HCT116 (cell line): ENCODE measurements around the gene FBH1. TPM values are rescaled to one million over a fixed set of nuclear protein-coding genes. Genes with fewer than 3 reads are reported as not detected.
A peak's percentile ranks its signal among the peaks of the same experiment; 100 is the strongest.

ENCODE experiments used
- ATAC-seq: fragments of 200-7000 bp; cut with Tn5 transposase; 2 replicates; pipeline ENCODE4 v1.9.1; 2020; ENCODE audit warnings: mild to moderate bottlenecking, moderate library complexity
- BruUV-seq: library from RNA; stranded (reverse); fragments of 400-500 nt; replicated peaks from 2 replicates; lab custom pipeline; 2021; lab: Mats Ljungman, UMichigan
- CTCF ChIA-PET: fragments of 300-600 bp; sonication (Branson Sonifier 250); formaldehyde crosslinking; loops from one replicate; lab custom pipeline; 2021; ENCODE audit warnings: antibody characterized with exemption; lab: Charles Lee
- POLR2A ChIA-PET: fragments of 300-600, 350-600 bp; sonication (Branson Sonifier 250); formaldehyde crosslinking; loops from one replicate; lab custom pipeline; 2021; ENCODE audit warnings: antibody characterized with exemption; lab: Charles Lee
- RAD21 ChIA-PET, 2 experiments: fragments of 300-600 bp; sonication (Branson Sonifier 250); formaldehyde crosslinking; loops; one replicate each; lab custom pipeline; 2023; ENCODE audit warnings: low total read pairs in 2 of 2; ENCODE audit not compliant: uncharacterized antibody in 2 of 2, unreplicated experiment in 2 of 2, low non-redundant PET in 1 of 2; lab: Charles Lee
- DNase-seq: peaks from one replicate; pipeline ENCODE4 v3.0.0-alpha.2; 2010; ENCODE audit warnings: low read depth, low spot score
- H2AFZ ChIP-seq: fragments of 200-600 bp; shearing (Covaris generic), sonication (generic); 2 replicates; pipeline ENCODE4 v1.6.1; 2017; ENCODE audit warnings: low read depth, mixed run types, mixed read lengths, antibody characterized with exemption, low read length; ENCODE audit not compliant: poor library complexity, severe bottlenecking
- H3K27ac ChIP-seq: 2 replicates; pipeline ENCODE4 v1.5.1; 2012; ENCODE audit warnings: low read depth, low read length
- H3K27me3 ChIP-seq: fragments of 200-600 bp; sonication (generic); 2 replicates; pipeline ENCODE4 v1.6.1; 2016; ENCODE audit warnings: mixed run types, low read length, mixed read lengths; ENCODE audit not compliant: insufficient read depth
- H3K36me3 ChIP-seq, 2 experiments: fragments of 200-500 bp in 1 of 2; fragments of 200-600 bp in 1 of 2; sonication (Bioruptor generic) in 1 of 2; sonication (generic) in 1 of 2; 2 replicates each; pipeline versions ENCODE4 v1.5.1 to v1.6.1; 2014 to 2016; ENCODE audit warnings: low read length in 2 of 2, inconsistent platforms in 1 of 2, mixed read lengths in 1 of 2, mixed run types in 1 of 2; ENCODE audit not compliant: insufficient read depth in 2 of 2, control insufficient read depth in 1 of 2
- H3K4me1 ChIP-seq, 2 experiments: fragments of 200-600 bp in 1 of 2; sonication (generic) in 1 of 2; 2 replicates each; pipeline versions ENCODE4 v1.5.1 to v1.6.1; 2012 to 2017; ENCODE audit warnings: low read length in 2 of 2, inconsistent platforms in 1 of 2, mild to moderate bottlenecking in 1 of 2, mixed read lengths in 1 of 2, mixed run types in 1 of 2, moderate library complexity in 1 of 2; ENCODE audit not compliant: insufficient read depth in 2 of 2, control insufficient read depth in 1 of 2
- H3K4me2 ChIP-seq: fragments of 200-600 bp; sonication (generic); 2 replicates; pipeline ENCODE4 v1.6.1; 2017; ENCODE audit warnings: mixed run types, low read length, mixed read lengths
- H3K4me3 ChIP-seq, 2 experiments: fragments of 200-600 bp in 1 of 2; sonication (generic) in 1 of 2; replicated peaks in 1 of 2; 2 replicates each; pipeline ENCODE4 v1.5.1; 2011 to 2016; ENCODE audit warnings: low read length in 2 of 2, control low read depth in 1 of 2, low read depth in 1 of 2, mild to moderate bottlenecking in 1 of 2, mixed read lengths in 1 of 2, mixed run types in 1 of 2
- H3K79me2 ChIP-seq: fragments of 200-600 bp; sonication (generic); 2 replicates; pipeline ENCODE4 v1.6.1; 2017; ENCODE audit warnings: mild to moderate bottlenecking, mixed run types, low read length, moderate library complexity, mixed read lengths; ENCODE audit not compliant: insufficient read depth
- H3K9ac ChIP-seq: fragments of 200-600 bp; sonication (generic); 2 replicates; pipeline ENCODE4 v1.6.1; 2016; ENCODE audit warnings: low read length, mixed read lengths
- H3K9me2 ChIP-seq: fragments of 200-600 bp; sonication (generic), shearing (Covaris generic); 2 replicates; pipeline ENCODE4 v1.6.1; 2017; ENCODE audit warnings: mixed run types, mild to moderate bottlenecking, moderate library complexity; ENCODE audit not compliant: insufficient read depth
- H3K9me3 ChIP-seq, 2 experiments: fragments of 200-500 bp in 1 of 2; fragments of 200-600 bp in 1 of 2; sonication (Bioruptor generic) in 1 of 2; sonication (generic) in 1 of 2; 2 replicates each; pipeline ENCODE4 v1.6.1; 2014 to 2017; ENCODE audit warnings: low read length in 2 of 2, mixed read lengths in 2 of 2, inconsistent platforms in 1 of 2, low read depth in 1 of 2, mild to moderate bottlenecking in 1 of 2, mixed run types in 1 of 2, moderate library complexity in 1 of 2; ENCODE audit not compliant: control insufficient read depth in 1 of 2, insufficient read depth in 1 of 2
- H4K20me1 ChIP-seq: fragments of 200-600 bp; sonication (generic), shearing (Covaris generic); 2 replicates; pipeline ENCODE4 v1.6.1; 2017; ENCODE audit warnings: mixed run types, mild to moderate bottlenecking, moderate library complexity; ENCODE audit not compliant: insufficient read depth
- ATF3 ChIP-seq: IDR thresholded peaks from 2 replicates; pipeline ENCODE4 v1.6.1; 2012
- CBX3 ChIP-seq: IDR thresholded peaks from 2 replicates; pipeline ENCODE4 v1.6.1; 2012; ENCODE audit warnings: low read depth
- CEBPB ChIP-seq: IDR thresholded peaks from 2 replicates; pipeline ENCODE4 v1.6.1; 2012; ENCODE audit warnings: low read depth
- EGR1 ChIP-seq: IDR thresholded peaks from 2 replicates; pipeline ENCODE4 v1.6.1; 2012; ENCODE audit warnings: low read depth
- ELF1 ChIP-seq: IDR thresholded peaks from 2 replicates; pipeline ENCODE4 v1.6.1; 2012; ENCODE audit warnings: low read depth, borderline replicate concordance
- EZH2 ChIP-seq: fragments of 200-600 bp; sonication (generic); IDR thresholded peaks from 2 replicates; pipeline ENCODE4 v1.6.1; 2017; ENCODE audit warnings: antibody characterized with exemption, mixed run types
- EZH2phosphoT487 ChIP-seq: fragments of 200-600 bp; IDR thresholded peaks from 2 replicates; pipeline ENCODE4 v1.6.1; 2018; ENCODE audit warnings: antibody characterized with exemption, borderline replicate concordance
- FOSL1 ChIP-seq: IDR thresholded peaks from 2 replicates; pipeline ENCODE4 v1.6.1; 2012; ENCODE audit warnings: low read depth
- JUND ChIP-seq: IDR thresholded peaks from 2 replicates; pipeline ENCODE4 v1.6.1; 2012
- MAX ChIP-seq: IDR thresholded peaks from 2 replicates; pipeline ENCODE4 v1.6.1; 2012
- POLR2A ChIP-seq: IDR thresholded peaks from 2 replicates; pipeline ENCODE4 v1.7.0; 2011; ENCODE audit warnings: borderline replicate concordance; ENCODE audit not compliant: insufficient read depth, insufficient read length; ENCODE audit errors: extremely low read depth
- POLR2AphosphoS5 ChIP-seq: IDR thresholded peaks from 2 replicates; pipeline ENCODE4 v1.6.1; 2011; ENCODE audit warnings: mild to moderate bottlenecking, low read depth, low read length, moderate library complexity
- RAD21 ChIP-seq: IDR thresholded peaks from 2 replicates; pipeline ENCODE4 v1.6.1; 2012; ENCODE audit warnings: low read depth, mild to moderate bottlenecking
- REST ChIP-seq: IDR thresholded peaks from 2 replicates; pipeline ENCODE4 v1.6.1; 2012; ENCODE audit warnings: low read depth
- SIN3A ChIP-seq: IDR thresholded peaks from 2 replicates; pipeline ENCODE4 v1.6.1; 2012; ENCODE audit warnings: low read depth
- SP1 ChIP-seq: IDR thresholded peaks from 2 replicates; pipeline ENCODE4 v1.6.1; 2012; ENCODE audit warnings: low read depth
- SRF ChIP-seq: IDR thresholded peaks from 2 replicates; pipeline ENCODE4 v1.6.1; 2012; ENCODE audit warnings: low read depth
- TCF7L2 ChIP-seq: IDR thresholded peaks from 2 replicates; pipeline ENCODE4 v1.7.0; 2011; ENCODE audit warnings: borderline replicate concordance, inconsistent platforms; ENCODE audit not compliant: insufficient read depth, insufficient read length; ENCODE audit errors: extremely low read depth
- YY1 ChIP-seq: IDR thresholded peaks from 2 replicates; pipeline ENCODE4 v1.6.1; 2011; ENCODE audit warnings: low read length, low read depth, moderate library complexity, mild to moderate bottlenecking; ENCODE audit not compliant: insufficient replicate concordance; ENCODE audit errors: extremely low read depth
- ZBTB33 ChIP-seq: IDR thresholded peaks from 2 replicates; pipeline ENCODE4 v1.6.1; 2011; ENCODE audit warnings: mild to moderate bottlenecking, low read length, moderate library complexity; ENCODE audit not compliant: insufficient replicate concordance; ENCODE audit errors: extremely low read depth
- ZNF274 ChIP-seq: fragments of 200-500 bp; sonication (Bioruptor generic); IDR thresholded peaks from 2 replicates; pipeline ENCODE4 v1.6.1; 2014; ENCODE audit warnings: mild to moderate bottlenecking, low read depth, low read length, inconsistent platforms
- intact Hi-C: fragments of 100-400 bp; cut with micrococcal nuclease; formaldehyde crosslinking; loops from 2 replicates; pipeline ENCODE4 v1.10.0; 2022
- total RNA-seq: library from RNA; stranded (reverse); gene quantifications from one replicate; pipeline ENCODE4 v1.2.1, GENCODE V29; 2021; ENCODE audit not compliant: unreplicated experiment

Gene FBH1
- total RNA-seq, 1 experiment from 2014 or later = 70.2 TPM

GRCh38 chr10:5976512-5977470 lies 86.7 kb downstream of the FBH1 start:
- ChIA-PET CTCF (interaction anchor here (0.8 kb wide), 1 partner anchor 425 kb away, joined by 3 read pairs; no protein-coding TSS in a partner anchor), RAD21 (no interaction called here), POLR2A (interaction anchor here (1.0 kb wide), 1 partner anchor 87 kb away, joined by 3 read pairs; the partner anchor contains the start of genes ANKRD16 and FBH1)
- no peaks in the 10 kb centered on the region for H3K9me3 ChIP-seq
- H3K36me3 ChIP-seq = no peaks in the 10 kb centered on the region
- DNase-seq (peak; percentile 18), ATAC-seq (peak; percentile 52)
- peaks cover 36% of the 10 kb centered on the region for H3K79me2 ChIP-seq
- peak overlapping the region; percentile 78 for H3K9ac ChIP-seq
- BruUV-seq = TSS peak; percentile 31
- H3K4me3 ChIP-seq = peak overlapping the region; percentile 66 to 83
- H3K4me2 ChIP-seq = peak overlapping the region; percentile 87
- H3K27ac ChIP-seq = peak overlapping the region; percentile 85
- no peaks in the 10 kb centered on the region for H3K27me3 ChIP-seq
- no peaks in the 10 kb centered on the region for H3K9me2 ChIP-seq
- no peaks in the 10 kb centered on the region for H4K20me1 ChIP-seq
- peaks cover 4 to 18% of the 10 kb centered on the region in 2 experiments for H3K4me1 ChIP-seq
- H2AFZ ChIP-seq = peak overlapping the region; percentile 52
- intact Hi-C loops = loop anchor here (5.0 to 10.0 kb wide), 2 partner anchors 108 to 1811 kb away; partner anchors contain the start of genes ATP5F1C, KIN and RBM17
- TF ChIP-seq FOSL1 (no peak), SRF (no peak), CEBPB (no peak), EZH2phosphoT487 (no peak), SIN3A (peak; percentile 36; the same call in 1 of the 2 replicates), ELF1 (no peak), ZBTB33 (no peak), EGR1 (peak; percentile 75), TCF7L2 (no peak), YY1 (no peak), RAD21 (no peak), REST (no peak), ZNF274 (no peak), POLR2A (no peak), ATF3 (no peak), POLR2AphosphoS5 (no peak), MAX (peak; percentile 71), CBX3 (peak; percentile 16; the same call in 1 of the 2 replicates), SP1 (no peak), EZH2 (no peak), JUND (no peak)
